HepG2 (cell line): Measurements from ENCODE around the gene MCEE. TPM values are rescaled to one million over a fixed set of nuclear protein-coding genes. Genes with fewer than 3 reads are reported as not detected.

ENCODE experiments used
- BORCS8-MEF2B ChIP-seq: sonication (generic); formaldehyde crosslinking; IDR thresholded peaks from 2 replicates; pipeline ENCODE4 v1.8.0; 2022; ENCODE audit warnings: mild to moderate bottlenecking, missing genetic modification reagents
- CHD4 ChIP-seq: fragments of 200-600 bp; sonication (generic); IDR thresholded peaks from 2 replicates; pipeline ENCODE4 v1.7.0; 2017; ENCODE audit warnings: mild to moderate bottlenecking, low read length, borderline replicate concordance
- ETV5 ChIP-seq: IDR thresholded peaks from 2 replicates; pipeline ENCODE4 v1.6.1; 2018; ENCODE audit warnings: missing biosample characterization, missing genetic modification reagents, inconsistent platforms, borderline replicate concordance
- GABPA ChIP-seq, 2 experiments: IDR thresholded peaks; 2 replicates each; pipeline ENCODE4 v1.6.1; 2011 to 2016; ENCODE audit warnings: low read depth in 2 of 2, low read length in 1 of 2, missing biosample characterization in 1 of 2, missing genetic modification characterization in 1 of 2
- GLI4 ChIP-seq: sonication (generic); formaldehyde crosslinking; IDR thresholded peaks from 2 replicates; pipeline ENCODE4 v1.5.1; 2020; ENCODE audit warnings: missing genetic modification reagents, mild to moderate bottlenecking, moderate library complexity, borderline replicate concordance
- HIC2 ChIP-seq: sonication (generic); formaldehyde crosslinking; IDR thresholded peaks from 2 replicates; pipeline ENCODE4 v1.9.0; 2022; ENCODE audit warnings: low read depth, missing genetic modification reagents
- JUN ChIP-seq: sonication (generic); formaldehyde crosslinking; IDR thresholded peaks from 2 replicates; pipeline ENCODE4 v1.4.0; 2020; ENCODE audit warnings: mild to moderate bottlenecking, missing genetic modification reagents
- JUND ChIP-seq: sonication (generic); formaldehyde crosslinking; IDR thresholded peaks from 2 replicates; pipeline ENCODE4 v1.8.0; 2022; ENCODE audit warnings: mild to moderate bottlenecking, missing genetic modification reagents
- KLF12 ChIP-seq: sonication (generic); formaldehyde crosslinking; IDR thresholded peaks from 2 replicates; pipeline ENCODE4 v1.4.0; 2020; ENCODE audit warnings: missing genetic modification reagents, borderline replicate concordance
- KLF6 ChIP-seq: IDR thresholded peaks from 2 replicates; pipeline ENCODE4 v1.8.0; 2016; ENCODE audit warnings: missing biosample characterization, missing genetic modification reagents
- MTF2 ChIP-seq: sonication (generic); formaldehyde crosslinking; IDR thresholded peaks from 2 replicates; pipeline ENCODE4 v1.5.0; 2020; ENCODE audit warnings: missing genetic modification reagents, borderline replicate concordance
- NFIC ChIP-seq: IDR thresholded peaks from 2 replicates; pipeline ENCODE4 v1.6.1; 2012; ENCODE audit warnings: mild to moderate bottlenecking, low read length, inconsistent platforms
- NFKBIZ ChIP-seq: IDR thresholded peaks from 2 replicates; pipeline ENCODE4 v1.6.1; 2018; ENCODE audit warnings: missing genetic modification reagents, missing compliant biosample characterization
- RAD21 ChIP-seq: fragments of 450-650 bp; formaldehyde crosslinking; IDR thresholded peaks from 2 replicates; pipeline ENCODE4 v1.5.0; 2020; ENCODE audit warnings: mild to moderate bottlenecking
- RXRB ChIP-seq: IDR thresholded peaks from 2 replicates; pipeline ENCODE4 v1.6.1; 2016; ENCODE audit warnings: borderline replicate concordance, missing genetic modification reagents, missing compliant biosample characterization
- SNRNP70 ChIP-seq: fragments of 200-400 bp; formaldehyde crosslinking; IDR thresholded peaks from 2 replicates; pipeline ENCODE4 v1.6.1; 2017; ENCODE audit warnings: mild to moderate bottlenecking, low read depth, low read length, moderate library complexity
- ZFP36L2 ChIP-seq: sonication (generic); formaldehyde crosslinking; IDR thresholded peaks from 2 replicates; pipeline ENCODE4 v1.4.0; 2020; ENCODE audit warnings: missing genetic modification reagents
- ZFYVE20 ChIP-seq: sonication (generic); formaldehyde crosslinking; IDR thresholded peaks from 2 replicates; pipeline ENCODE4 v1.8.0; 2023; ENCODE audit warnings: low read depth, mild to moderate bottlenecking, moderate library complexity, missing genetic modification reagents, borderline replicate concordance
- ZNF143 ChIP-seq: sonication (generic); formaldehyde crosslinking; IDR thresholded peaks from 2 replicates; pipeline ENCODE4 v1.4.0; 2020; ENCODE audit warnings: missing genetic modification reagents
- ZNF382 ChIP-seq: sonication (generic); formaldehyde crosslinking; IDR thresholded peaks from 2 replicates; pipeline ENCODE4 v1.5.0; 2020; ENCODE audit warnings: missing genetic modification reagents, mild to moderate bottlenecking, borderline replicate concordance
- ZNF496 ChIP-seq: sonication (generic); formaldehyde crosslinking; IDR thresholded peaks from 2 replicates; pipeline ENCODE4 v1.8.1; 2023; ENCODE audit warnings: mild to moderate bottlenecking, moderate library complexity, missing genetic modification reagents; ENCODE audit not compliant: insufficient replicate concordance
- ZNF570 ChIP-seq: sonication (generic); formaldehyde crosslinking; IDR thresholded peaks from 2 replicates; pipeline ENCODE4 v1.4.0; 2020; ENCODE audit warnings: mild to moderate bottlenecking, missing genetic modification reagents, borderline replicate concordance
- ZNF574 ChIP-seq: sonication (generic); formaldehyde crosslinking; IDR thresholded peaks from 2 replicates; pipeline ENCODE4 v1.4.0; 2020; ENCODE audit warnings: missing genetic modification reagents
- ZNF615 ChIP-seq: sonication (generic); formaldehyde crosslinking; IDR thresholded peaks from 2 replicates; pipeline ENCODE4 v1.5.0; 2020; ENCODE audit warnings: mild to moderate bottlenecking, missing genetic modification reagents, borderline replicate concordance
- ZNF713 ChIP-seq: sonication (generic); formaldehyde crosslinking; IDR thresholded peaks from 2 replicates; pipeline ENCODE4 v1.4.0; 2020; ENCODE audit warnings: mild to moderate bottlenecking, missing genetic modification reagents
- polyA plus RNA-seq, 8 experiments: library from polyadenylated mRNA; depleted of rRNA in 3 of 8; stranded (reverse) in 7 of 8; unstranded in 1 of 8; fragments of >200 nt; fragmentation: Illumina TruSeq in 4 of 8; extraction: Trizol in 4 of 8; gene quantifications; 2 replicates each; pipeline versions ENCODE4 v1.2.1 to v1.2.3, GENCODE V29; 2011 to 2016; ENCODE audit warnings: low read depth in 4 of 8, missing spikeins in 1 of 8, mixed read lengths in 1 of 8; ENCODE audit not compliant: insufficient read depth in 1 of 8
- total RNA-seq, 5 experiments: library from RNA; depleted of rRNA; stranded (reverse); fragments of >200 nt; fragmentation: Illumina TruSeq; extraction: Trizol; gene quantifications; 2 replicates each; pipeline ENCODE4 v1.2.3, GENCODE V29; 2016; ENCODE audit warnings: low read depth in 1 of 5

MCEE gene
- total and polyA plus RNA-seq, 2 of the 13 experiments (the other 11 are each of a cell fraction or from before 2014, with no cell fraction given) = 32.0 to 66.9 TPM

- peak; percentile 96 for TF ChIP-seq ZNF574
- peak; percentile 95; the same call in 1 of the 2 replicates for TF ChIP-seq KLF12 (CRISPR knock-in tag)
- no peak for TF ChIP-seq ZNF496
- TF ChIP-seq RXRB = peak; percentile 47
- TF ChIP-seq GABPA (IDR thresholded peaks at IDR 0.05; ENCODE audit: low read depth, low read length) = peak; percentile 97
- peak; percentile 99 for TF ChIP-seq GABPA (CRISPR knock-in tag; IDR thresholded peaks at IDR 0.05; ENCODE audit: low read depth)
- no peak for TF ChIP-seq JUN (CRISPR knock-in tag)
- TF ChIP-seq ZNF570 (CRISPR knock-in tag) = no peak
- TF ChIP-seq GLI4 (CRISPR knock-in tag) = peak; percentile 64; the same call in 1 of the 2 replicates
- no peak; the same call in 1 of the 2 replicates for TF ChIP-seq JUND (CRISPR knock-in tag)
- TF ChIP-seq ZFP36L2 (CRISPR knock-in tag) = peak; percentile 72
- peak; percentile 59; the same call in 1 of the 2 replicates for TF ChIP-seq NFKBIZ (CRISPR knock-in tag)
- TF ChIP-seq ZFYVE20 = peak; percentile 96
- TF ChIP-seq CHD4 = no peak
- peak; percentile 99 for TF ChIP-seq KLF6 (CRISPR knock-in tag)
- no peak for TF ChIP-seq SNRNP70
- 0 out of 2 replicates have a peak, but pooled peaks have one; percentile 14 for TF ChIP-seq NFIC
- TF ChIP-seq ZNF382 = no peak
- TF ChIP-seq HIC2 (CRISPR knock-in tag) = no peak
- TF ChIP-seq ZNF143 (CRISPR knock-in tag) = peak; percentile 55; the same call in 1 of the 2 replicates
- TF ChIP-seq BORCS8-MEF2B (CRISPR knock-in tag) = peak; percentile 70; the same call in 1 of the 2 replicates
- TF ChIP-seq ZNF615 = 0 out of 2 replicates have a peak, but pooled peaks have one; percentile 49
- TF ChIP-seq MTF2 (CRISPR knock-in tag) = peak; percentile 94; the same call in 1 of the 2 replicates
- no peak for TF ChIP-seq ZNF713 (CRISPR knock-in tag)
- peak; percentile 45; the same call in 1 of the 2 replicates for TF ChIP-seq RAD21 (CRISPR knock-in tag)
- peak; percentile 65 for TF ChIP-seq ETV5
These were observed at the start of gene MCEE, which contains the start of gene MPHOSPH10 (continued) for GRCh38 chr2:71130152-71130904.
